HG03196 (cell line): ENCODE results near the gene UBE2J1.
"Not testable (repeated sequence)": the region's sequence is repeated elsewhere in the genome, so short reads cannot be mapped to it uniquely, and the experiment has no call there.

Experiments
- ATAC-seq: cut with Tn5 transposase; IDR thresholded peaks from one replicate; pipeline ENCODE4 v1.9.1; 2021; ENCODE audit not compliant: unreplicated experiment

The UBE2J1 gene, protein sequence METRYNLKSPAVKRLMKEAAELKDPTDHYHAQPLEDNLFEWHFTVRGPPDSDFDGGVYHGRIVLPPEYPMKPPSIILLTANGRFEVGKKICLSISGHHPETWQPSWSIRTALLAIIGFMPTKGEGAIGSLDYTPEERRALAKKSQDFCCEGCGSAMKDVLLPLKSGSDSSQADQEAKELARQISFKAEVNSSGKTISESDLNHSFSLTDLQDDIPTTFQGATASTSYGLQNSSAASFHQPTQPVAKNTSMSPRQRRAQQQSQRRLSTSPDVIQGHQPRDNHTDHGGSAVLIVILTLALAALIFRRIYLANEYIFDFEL

DNA sequence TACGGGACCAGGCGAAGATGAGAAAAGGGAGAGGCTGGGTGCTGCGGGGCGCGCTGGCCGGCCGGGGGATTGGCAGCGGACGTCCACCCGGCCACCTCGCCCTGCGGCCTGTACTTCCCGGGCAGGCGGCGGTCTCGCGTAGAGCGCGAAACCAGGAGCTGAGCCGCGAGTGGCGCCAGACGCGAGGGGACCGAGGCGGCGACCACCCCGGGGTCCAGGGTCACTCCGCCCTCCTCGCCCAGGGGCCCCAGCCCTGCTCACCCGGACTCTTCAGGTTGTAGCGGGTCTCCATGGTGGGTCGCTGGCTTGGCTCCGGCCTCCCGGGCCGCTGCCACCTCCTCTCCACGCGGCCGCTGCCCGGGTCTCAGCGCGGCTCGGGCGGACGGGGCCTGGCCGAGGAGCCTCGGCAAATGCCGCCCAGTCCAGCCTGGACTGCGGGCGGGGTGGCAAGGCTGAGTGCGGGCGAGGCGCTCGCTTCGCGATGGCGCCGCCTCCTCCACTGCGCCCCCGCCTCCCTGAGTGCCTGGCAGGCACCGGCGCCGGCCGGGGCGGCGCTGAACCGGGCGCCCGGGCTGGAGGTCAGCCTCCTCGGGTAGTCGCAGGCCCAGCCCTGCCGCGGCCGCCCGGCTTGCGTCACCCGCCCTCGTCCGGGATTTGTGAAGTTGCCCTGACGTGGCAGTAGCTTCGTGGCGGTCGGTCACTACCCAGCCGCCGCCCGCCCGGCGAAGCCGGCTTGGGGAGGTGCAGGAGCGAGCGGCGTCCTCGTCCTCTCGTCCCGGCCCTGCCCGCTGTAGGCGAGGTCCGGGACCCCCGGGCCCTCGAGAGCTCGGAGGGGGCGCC, at the start of gene UBE2J1:
UBE2J1 (minus strand) TSS at position 445 of the 840 bp plus-strand sequence; CDS start at position 292, 153 bp downstream.
- ATAC-seq: peak; percentile 39

DNA sequence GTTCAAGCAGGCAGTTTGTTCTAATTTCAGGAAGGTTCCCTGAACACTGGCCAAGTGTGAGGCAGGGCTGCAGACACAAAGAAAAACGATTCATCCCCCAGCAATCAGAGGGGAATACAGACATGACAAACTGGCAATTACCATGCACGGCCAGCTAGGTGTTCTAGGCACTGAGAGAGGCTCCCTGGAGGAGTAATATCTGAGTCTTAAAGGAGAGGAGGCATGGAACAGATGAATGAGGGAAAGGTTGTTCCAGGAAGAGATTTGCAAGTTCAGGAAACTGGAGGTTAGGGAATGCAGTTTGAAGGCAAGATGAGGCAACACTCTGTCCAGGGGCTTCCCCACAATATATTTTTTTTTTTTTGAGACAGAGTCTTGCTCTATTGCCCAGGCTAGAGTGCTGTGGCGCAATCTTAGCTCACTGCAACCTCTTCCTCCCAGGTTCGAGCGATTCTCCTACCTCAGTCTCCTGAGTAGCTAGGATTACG, 48.4 kb upstream of the UBE2J1 start:
- no peak for ATAC-seq

DNA sequence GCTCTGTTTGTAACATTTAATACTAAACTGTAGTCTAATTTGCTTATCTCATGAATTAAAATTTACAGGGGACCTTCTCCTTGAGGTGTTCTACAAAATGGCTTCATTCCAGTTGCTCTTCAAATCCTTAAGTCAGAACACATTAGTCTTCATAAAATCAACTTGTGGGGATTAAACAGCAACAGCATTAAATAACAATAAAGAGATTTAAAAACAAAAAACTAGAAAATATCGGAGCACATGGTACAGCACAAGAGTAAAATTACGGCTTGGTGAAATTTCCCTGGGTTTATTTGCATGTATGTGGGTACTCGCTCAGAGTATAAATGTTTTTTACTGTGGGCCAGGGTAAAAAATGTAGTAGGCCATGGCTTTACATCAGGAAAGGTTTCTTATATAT, 47.5 kb upstream of the UBE2J1 start:
- no peak for ATAC-seq

DNA sequence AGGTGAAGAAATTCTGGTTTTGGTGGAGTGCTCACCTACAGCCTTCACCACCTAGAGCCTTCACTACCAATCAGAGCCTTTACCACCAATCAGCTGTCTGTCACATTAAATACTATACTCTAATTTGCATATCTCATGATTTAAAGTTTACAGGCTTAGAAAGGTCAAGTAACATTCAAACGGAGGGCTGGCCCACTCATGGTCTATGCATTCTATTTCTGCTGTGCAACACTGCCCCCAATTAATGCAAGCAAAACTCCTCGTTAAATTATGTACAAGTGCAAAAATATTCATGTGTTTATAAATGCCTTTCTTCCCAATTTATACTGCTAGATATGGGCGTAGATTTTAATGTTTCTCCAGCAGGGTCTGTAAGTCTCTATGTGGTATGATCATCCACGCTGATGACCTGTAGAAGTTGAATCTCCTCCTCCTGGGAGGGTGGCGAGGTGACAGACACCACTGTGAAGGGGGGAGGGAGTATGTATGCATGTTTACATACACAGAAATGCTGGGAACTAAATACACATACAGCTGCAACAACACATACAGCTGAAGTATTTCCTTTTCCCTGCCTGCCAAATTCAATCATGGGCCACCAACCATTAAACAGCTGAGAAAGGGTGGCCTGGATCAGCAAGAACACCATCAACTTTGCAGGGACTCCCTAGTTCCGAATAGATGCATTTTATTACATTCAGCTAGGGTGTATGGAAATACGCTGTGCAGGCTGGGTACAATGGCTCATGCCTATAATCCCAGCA, 46.4 kb upstream of the UBE2J1 start:
- ATAC-seq: no peak

DNA sequence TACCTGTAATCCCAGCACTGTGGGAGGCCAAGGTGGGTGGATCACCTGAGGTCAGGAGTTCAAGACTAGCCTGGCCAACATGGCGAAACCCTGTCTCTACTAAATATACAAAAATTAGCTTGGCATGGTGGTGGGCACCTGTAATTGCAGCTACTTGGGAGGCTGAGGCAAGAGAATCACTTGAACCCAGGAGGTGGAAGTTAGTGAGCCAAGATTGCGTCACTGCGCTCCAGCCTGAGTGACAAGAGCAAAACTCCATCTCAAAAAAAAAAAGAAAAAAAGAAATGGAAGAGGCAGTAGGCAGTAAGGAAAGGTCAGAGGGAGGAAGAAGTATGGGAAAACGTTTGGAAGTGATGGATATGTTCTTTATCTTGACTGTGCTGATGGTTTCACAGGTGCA, 45.4 kb upstream of the UBE2J1 start:
- not testable (repeated sequence) for ATAC-seq

- no peak for ATAC-seq
These were observed 41.1 kb upstream of the UBE2J1 start for GRCh38 chr6:89393659-89394058.

DNA sequence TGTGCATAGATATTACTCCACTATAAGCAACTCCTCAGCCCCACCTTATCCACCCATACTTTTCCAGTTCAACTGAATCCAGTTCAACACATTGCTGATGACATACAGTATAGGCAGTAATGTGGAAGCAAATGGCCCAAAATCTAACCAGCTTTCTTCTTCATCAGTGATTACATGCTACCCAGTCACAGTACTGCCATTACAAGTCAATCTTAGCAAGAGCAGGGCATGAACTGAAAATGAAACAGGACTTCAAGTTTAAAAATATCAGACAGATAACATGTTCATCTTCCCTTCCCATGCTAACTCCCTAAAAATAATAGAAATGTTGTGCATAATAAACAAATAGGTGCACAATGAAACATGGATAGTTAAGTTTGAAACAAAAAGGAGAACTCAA, 40.3 kb upstream of the UBE2J1 start:
- no peak for ATAC-seq

GRCh38 chr6:89388846-89389245, 36.3 kb upstream of the UBE2J1 start:
- ATAC-seq: no peak

- ATAC-seq: peak; percentile 93
These were observed 35.1 kb upstream of the UBE2J1 start for GRCh38 chr6:89387516-89388201.

DNA sequence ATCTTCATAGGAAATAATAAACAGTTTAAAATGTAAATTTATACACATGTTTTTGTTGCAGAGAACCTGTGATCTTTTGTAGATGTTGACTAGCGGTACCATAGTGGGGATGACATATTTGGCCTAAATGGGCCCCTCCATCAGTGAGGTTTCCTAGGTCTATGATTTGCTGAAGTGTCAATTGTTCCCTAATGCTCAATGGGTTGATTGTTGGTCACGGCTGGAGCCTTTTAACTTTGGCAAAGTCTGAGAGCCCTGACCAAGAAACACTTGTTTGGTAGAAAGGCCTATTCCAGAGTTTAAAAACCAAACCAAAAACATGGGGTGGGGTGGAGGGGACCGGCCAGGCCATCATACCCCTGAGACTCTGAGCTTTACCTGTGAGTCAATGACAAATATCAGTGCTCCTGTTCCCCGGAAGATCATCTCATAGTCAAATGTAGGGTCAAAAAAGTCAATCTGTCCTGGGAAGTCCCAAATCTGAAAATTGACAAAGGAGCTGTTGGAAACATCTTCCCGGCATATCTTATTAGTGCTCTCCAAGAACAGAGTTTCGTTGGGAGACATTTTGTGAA, 34.5 kb upstream of the UBE2J1 start:
- ATAC-seq: no peak

DNA sequence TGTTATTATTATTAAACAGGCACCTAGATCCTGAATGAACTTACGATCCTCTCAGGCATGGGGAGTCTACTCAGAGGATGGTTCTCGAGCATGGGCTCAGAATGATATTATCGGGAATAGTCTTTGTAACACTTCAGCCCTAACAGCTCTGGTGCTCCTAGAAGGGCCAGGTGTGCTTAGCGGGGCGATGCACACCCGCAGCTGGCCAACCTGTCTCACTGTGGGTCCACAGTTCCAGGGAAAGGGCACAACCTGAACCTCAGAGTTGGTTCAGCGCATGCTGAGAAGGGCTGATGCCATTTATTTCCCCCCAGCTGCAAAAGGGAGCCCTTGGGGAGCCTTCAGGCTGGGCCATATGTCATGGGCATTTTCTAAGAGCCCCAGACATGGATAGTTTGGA, 33.3 kb upstream of the UBE2J1 start:
- no peak for ATAC-seq

DNA sequence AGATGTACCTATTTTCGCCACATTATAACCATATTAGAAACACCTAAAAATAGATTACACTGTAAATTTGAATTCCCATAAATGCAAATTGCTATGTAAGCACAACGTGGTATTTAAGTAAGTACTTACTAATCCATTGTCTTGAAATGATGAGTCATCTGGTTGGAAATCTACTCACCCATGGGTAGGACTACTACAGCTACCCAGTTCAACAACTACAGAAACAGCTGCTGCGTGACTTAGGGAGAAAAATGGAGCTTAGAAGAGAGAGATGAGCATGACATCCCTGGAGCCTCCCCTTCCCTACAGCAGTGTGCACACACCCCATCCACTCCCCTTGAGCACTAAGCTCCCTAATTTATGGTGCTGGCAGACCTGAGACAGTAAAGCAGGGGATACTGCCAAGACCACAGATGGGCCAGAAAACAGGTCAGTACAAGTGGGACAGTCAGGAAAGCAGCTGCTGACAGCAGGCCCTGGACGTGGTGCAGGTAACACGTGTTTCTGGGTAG, 32.7 kb upstream of the UBE2J1 start:
- ATAC-seq: peak; percentile 52

GRCh38 chr6:89381031-89381430, 28.5 kb upstream of the UBE2J1 start:
- ATAC-seq: no peak

DNA sequence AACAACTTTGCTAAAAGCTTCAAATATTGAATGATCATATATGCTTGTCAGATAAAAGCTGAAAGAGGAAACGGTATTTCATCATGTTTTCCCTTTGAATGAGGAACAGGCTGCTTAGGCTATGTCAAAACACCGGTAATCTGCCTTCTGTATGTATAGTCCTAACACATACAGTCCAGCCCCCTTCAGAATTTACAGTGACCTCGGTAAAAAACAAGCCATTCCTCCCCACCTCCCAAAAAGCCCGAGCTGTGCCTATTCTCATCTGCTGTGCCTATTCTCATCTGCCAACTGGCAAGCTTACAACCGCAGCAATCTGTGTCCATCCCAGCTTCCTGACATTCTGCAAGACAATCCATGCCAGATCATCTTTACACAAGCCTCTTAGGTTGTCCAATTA, 26.8 kb upstream of the UBE2J1 start:
- no peak for ATAC-seq

DNA sequence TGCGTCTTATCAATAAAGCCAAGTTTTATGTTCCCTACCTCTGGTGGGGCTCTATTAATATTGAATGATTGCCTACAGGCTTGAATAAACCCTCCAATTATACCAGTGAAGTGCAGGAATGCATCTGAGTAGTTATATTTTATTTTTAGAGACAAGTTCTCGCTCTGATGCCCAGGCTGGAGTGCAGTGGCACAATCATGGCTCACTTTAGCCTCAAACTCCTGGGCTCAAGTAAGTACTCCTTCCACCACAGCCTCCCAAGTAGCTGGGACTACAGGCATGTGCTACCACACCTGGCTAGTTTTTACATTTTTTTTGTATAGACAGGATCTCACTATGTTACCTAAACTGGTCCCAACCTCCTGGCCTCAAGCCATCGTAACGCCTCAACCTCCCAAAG, 26.1 kb upstream of the UBE2J1 start:
- no peak for ATAC-seq

- peak; percentile 68 for ATAC-seq
These were observed 23.1 kb upstream of the UBE2J1 start for GRCh38 chr6:89375427-89376267.

DNA sequence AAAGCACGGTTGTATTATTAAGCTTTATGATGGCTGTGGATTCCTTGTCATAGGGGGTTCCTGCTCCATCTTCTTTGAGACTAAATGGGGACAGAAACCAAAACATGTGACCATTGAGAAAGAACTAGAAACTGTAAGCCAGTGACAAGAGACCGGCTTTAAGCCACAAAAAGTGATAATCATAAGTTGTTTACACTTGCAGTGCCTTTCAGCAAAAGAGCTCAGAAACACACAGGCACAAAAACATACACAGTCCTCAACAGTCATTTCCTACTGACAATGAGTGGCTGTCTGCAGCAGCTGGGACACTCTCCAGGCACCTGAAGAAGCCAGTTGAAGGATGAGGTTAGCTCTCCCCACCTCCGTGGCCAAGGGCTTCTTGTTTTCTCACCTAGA, 20.0 kb upstream of the UBE2J1 start:
- peak; percentile 33 for ATAC-seq

DNA sequence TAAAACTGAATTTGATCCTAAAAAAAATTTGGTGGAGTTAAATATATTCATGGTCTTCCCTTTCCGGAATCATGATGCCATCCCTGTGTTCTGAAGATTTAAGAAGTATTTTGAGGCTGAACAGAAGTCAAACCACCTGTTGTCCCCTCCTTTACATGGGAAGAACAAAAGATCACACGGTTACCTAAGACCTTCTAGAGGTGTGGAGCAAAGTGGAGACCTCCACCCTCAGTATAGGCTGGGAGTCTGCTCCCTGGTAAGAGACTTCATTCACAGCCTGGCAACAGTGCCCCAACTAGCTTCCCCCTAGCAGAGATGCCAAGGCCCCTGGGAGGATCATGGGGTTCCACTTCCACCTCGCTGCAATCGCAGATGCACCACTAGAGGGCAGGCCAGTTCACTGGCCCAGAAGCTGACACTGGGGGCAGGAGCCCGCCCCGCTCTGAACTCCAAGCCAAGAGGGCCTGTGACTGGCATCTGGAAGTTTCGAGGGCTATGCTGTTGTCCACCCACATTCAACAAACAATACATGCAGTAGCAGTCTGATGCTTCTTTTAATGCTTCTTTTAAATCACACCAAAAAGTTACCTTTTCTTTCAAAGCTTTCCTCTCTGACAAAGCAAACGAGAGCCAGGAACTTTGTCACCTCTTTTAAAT, 19.5 kb upstream of the UBE2J1 start:
- peak; percentile 75 for ATAC-seq

- no peak for ATAC-seq
These were observed 16.5 kb upstream of the UBE2J1 start for GRCh38 chr6:89368999-89369398.
